Motor neuron (in vitro differentiated cells): ENCODE data around the gene RFT1. TPM values are rescaled to one million over a fixed set of nuclear protein-coding genes. Genes with fewer than 3 reads are reported as not detected.

Experiments used
- ATAC-seq, 8 experiments: fragments of 200-7000 bp; cut with Tn5 transposase; replicated peaks in 6 of 8; 2 replicates each; pipeline ENCODE4 v1.8.0; 2021; ENCODE audit warnings: mild to moderate bottlenecking in 8 of 8, moderate library complexity in 8 of 8
- H3K27ac ChIP-seq, 2 donors: fragments of 250-450 bp; sonication (Bioruptor Pico); 2 replicates each; pipeline ENCODE4 v1.9.0; 2021; ENCODE audit warnings: antibody characterized with exemption in 2 of 2, mild to moderate bottlenecking in 2 of 2, moderate library complexity in 1 of 2
- H3K4me1 ChIP-seq, 2 donors: fragments of 250-450 bp; sonication (Bioruptor Pico); replicated peaks in 1 of 2; 2 replicates each; pipeline ENCODE4 v1.6.1; 2021; ENCODE audit warnings: antibody characterized with exemption in 2 of 2, mild to moderate bottlenecking in 2 of 2, moderate library complexity in 1 of 2
- H3K4me3 ChIP-seq, 5 donors: fragments of 250-450 bp; sonication (Bioruptor Pico); 2 replicates each; pipeline ENCODE4 v1.9.0; 2021; ENCODE audit warnings: antibody characterized with exemption in 5 of 5, mild to moderate bottlenecking in 5 of 5, moderate library complexity in 4 of 5
- WGBS, 10 experiments: fragments of 450-650 bp; shearing (Covaris generic); methylation state at CpG; one replicate each; pipeline ENCODE4 v1.0.0; 2022; 5-methylcytosine and 5-hydroxymethylcytosine counted together
- in situ Hi-C, 9 experiments: fragments of 400-800 bp; cut with MboI; loops; one replicate each; pipeline ENCODE4 v1.15.0; 2021; ENCODE audit warnings: low sequenced_read_pairs in 9 of 9, low pct_unique_long_range_greater_than_20kb in 2 of 9; ENCODE audit not compliant: unreplicated experiment in 9 of 9
- total RNA-seq, 8 experiments: library from RNA; unstranded; fragments of 300-600 nt; gene quantifications; 2 replicates each; pipeline versions ENCODE4 v1.2.3 to v1.2.4, GENCODE V29; 2022

The RFT1 gene, protein sequence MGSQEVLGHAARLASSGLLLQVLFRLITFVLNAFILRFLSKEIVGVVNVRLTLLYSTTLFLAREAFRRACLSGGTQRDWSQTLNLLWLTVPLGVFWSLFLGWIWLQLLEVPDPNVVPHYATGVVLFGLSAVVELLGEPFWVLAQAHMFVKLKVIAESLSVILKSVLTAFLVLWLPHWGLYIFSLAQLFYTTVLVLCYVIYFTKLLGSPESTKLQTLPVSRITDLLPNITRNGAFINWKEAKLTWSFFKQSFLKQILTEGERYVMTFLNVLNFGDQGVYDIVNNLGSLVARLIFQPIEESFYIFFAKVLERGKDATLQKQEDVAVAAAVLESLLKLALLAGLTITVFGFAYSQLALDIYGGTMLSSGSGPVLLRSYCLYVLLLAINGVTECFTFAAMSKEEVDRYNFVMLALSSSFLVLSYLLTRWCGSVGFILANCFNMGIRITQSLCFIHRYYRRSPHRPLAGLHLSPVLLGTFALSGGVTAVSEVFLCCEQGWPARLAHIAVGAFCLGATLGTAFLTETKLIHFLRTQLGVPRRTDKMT
- total RNA-seq, result 10 to 100 TPM in 4 of 8 experiments, 1 to 10 TPM in 4; 6.7 to 26.6 (median 10.0) TPM

DNA sequence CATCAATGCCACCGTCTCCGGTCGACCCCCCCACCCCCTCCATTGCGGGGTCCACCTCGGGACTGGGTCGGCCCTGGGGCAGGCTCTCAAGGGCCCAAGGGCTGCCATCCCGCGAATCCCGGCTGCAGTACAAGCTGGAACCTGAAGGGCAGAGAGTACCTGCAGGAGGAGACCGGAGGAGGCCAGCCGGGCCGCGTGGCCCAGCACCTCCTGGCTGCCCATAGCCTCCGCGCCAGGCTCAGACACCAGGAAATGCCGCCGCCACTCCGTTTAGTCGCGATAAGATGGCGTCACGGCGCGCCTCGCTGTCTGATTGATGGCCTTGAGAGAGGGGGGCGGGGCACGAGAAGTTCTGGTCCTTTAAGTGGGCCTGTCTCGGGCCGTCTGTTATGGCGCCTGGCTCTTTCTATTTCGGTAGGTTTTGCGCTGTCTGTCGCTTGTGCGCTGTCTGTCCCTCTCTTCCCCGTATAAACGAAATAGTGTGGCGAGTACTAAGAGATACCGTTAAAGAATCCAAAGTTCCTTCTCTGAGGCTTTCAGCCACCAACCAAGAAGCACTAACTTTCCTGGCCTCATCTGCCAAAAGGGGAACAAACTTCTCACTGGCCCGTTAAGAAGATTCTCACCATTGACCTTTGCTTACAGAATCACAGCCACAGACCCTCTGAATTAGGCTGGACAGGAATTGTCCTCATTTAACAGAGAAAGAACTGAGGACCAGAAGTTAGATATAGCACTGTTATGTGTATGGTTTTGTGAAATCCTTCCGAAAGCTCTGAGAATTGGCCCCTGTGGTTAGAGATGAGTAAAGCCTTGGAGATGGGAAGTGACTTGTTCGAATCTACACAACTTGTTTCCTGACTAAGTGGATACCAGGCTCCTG, at the start of gene RFT1:
RFT1 (minus strand) TSS at position 257 of the 883 bp plus-strand sequence; CDS start at position 222, 35 bp downstream.
- ATAC-seq, result peak; percentile 91 to 96 (median 94)
- WGBS, 10 experiments, result 1 to 54% (median 4%) methylated on average over 3 to 31 of the region's 41 CpGs; no CpG with 5 or more reads in 3 of the 10 experiments
- in situ Hi-C loops, result loop anchor here in 1 of 9 experiments (10.0 kb wide), 1 partner anchor 64 kb away; no protein-coding TSS in a partner anchor
- Histone ChIP-seq H3K27ac (peak within 1 kb of the TSS; percentile 76 to 88), H3K4me1 (peaks cover 11% of the 10 kb centered on the region in 2 donors), H3K4me3 (peak within 1 kb of the TSS; percentile 80 to 93 (median 86))

DNA sequence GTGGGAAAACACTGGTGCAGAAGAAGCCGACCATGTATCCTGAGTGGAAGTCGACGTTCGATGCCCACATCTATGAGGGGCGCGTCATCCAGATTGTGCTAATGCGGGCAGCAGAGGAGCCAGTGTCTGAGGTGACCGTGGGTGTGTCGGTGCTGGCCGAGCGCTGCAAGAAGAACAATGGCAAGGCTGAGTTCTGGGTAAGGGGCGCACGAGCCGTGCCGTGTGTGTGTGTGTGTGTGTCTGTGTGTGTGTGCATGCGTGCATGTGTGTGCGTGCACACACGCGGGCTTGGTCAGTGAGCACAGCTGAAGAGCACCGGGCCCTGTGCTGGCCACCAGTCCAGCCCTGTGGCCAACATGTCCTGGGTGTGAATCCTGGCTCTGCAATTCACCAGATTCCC, 49.3 kb upstream of the RFT1 start:
- in situ Hi-C loops, result no loop called here
- no peak overlapping the region for H3K27ac ChIP-seq
- no peaks in the 10 kb centered on the region for H3K4me1 ChIP-seq
- 80 to 95% (median 87%) methylated on average over 1 to 4 of the region's 20 CpGs; no CpG with 5 or more reads in 6 of the 10 experiments for WGBS, 10 experiments
- H3K4me3 ChIP-seq, result no peak overlapping the region
- no peak for ATAC-seq

DNA sequence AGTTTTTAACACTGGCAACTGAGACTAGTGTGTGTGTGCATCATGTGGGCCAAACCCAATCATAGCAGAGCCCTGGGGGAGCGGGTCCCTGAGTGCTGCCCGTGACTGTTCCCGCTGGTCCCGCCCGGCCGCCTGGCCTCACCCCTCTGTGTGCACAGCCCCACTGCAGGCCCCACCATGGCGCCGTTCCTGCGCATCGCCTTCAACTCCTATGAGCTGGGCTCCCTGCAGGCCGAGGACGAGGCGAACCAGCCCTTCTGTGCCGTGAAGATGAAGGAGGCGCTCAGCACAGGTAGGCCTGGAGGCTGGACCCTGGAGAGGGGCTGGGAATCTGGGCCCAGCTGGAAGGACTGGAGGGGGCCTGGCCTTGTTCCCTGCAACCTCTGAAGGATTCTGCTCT, 48.0 kb upstream of the RFT1 start:
- in situ Hi-C loops, result no loop called here
- ATAC-seq, result no peak
- Histone ChIP-seq H3K27ac (no peak overlapping the region), H3K4me1 (no peaks in the 10 kb centered on the region), H3K4me3 (no peak overlapping the region)
- no CpG with 5 or more reads among the region's 15 CpGs for WGBS, 10 experiments

DNA sequence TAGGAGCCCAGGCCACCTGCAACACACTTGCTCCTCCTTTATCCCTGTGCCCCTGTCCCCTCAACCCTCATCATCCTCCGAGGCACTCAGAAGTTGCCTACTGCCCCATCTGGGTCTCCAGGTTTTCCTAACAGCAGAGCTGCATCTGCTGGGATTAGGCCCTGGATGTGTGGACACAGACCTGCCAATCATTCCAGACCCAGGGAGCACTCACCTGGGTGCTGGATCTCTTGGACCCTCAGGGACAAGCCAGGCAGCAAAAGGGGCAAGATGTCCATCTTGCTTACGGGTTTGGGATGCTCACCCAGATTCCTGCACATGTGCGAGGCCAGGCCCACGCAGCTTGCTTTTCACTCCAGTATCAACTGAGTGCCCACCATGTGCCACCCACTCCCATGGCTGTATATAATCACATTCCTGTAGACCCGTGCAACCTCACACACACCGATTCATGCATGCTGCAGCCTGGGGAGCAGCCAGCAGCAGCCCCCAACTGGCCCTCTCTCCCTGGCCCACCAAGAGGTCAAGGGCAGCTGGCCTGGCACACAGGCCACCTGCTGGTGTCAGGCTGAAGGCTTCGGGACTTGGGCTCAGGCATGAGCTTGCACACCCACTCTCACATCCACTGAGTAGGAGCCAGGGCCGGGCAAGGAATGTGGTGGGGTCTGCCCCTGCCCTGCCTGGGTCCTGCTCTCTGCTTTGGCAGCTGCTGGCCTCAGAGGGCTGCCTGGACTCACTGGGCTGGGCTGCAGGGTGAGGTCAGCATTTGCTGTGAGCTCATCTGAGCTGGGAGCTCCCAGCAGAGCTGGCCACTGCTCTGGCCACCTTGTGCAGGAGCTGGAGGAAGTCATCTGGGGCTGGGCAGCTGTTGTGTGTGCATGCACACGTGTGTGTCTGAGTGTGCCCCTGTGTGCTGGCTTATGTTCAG, 45.6 kb upstream of the RFT1 start:
- in situ Hi-C loops, result no loop called here
- 40 to 100% (median 85%) methylated on average over 1 to 5 of the region's 9 CpGs; no CpG with 5 or more reads in 1 of the 10 experiments for WGBS, 10 experiments
- Histone ChIP-seq H3K27ac (no peak overlapping the region), H3K4me3 (no peak overlapping the region), H3K4me1 (no peaks in the 10 kb centered on the region)
- peak in 7 of 8 experiments; percentile 42 to 89 (median 85) for ATAC-seq

DNA sequence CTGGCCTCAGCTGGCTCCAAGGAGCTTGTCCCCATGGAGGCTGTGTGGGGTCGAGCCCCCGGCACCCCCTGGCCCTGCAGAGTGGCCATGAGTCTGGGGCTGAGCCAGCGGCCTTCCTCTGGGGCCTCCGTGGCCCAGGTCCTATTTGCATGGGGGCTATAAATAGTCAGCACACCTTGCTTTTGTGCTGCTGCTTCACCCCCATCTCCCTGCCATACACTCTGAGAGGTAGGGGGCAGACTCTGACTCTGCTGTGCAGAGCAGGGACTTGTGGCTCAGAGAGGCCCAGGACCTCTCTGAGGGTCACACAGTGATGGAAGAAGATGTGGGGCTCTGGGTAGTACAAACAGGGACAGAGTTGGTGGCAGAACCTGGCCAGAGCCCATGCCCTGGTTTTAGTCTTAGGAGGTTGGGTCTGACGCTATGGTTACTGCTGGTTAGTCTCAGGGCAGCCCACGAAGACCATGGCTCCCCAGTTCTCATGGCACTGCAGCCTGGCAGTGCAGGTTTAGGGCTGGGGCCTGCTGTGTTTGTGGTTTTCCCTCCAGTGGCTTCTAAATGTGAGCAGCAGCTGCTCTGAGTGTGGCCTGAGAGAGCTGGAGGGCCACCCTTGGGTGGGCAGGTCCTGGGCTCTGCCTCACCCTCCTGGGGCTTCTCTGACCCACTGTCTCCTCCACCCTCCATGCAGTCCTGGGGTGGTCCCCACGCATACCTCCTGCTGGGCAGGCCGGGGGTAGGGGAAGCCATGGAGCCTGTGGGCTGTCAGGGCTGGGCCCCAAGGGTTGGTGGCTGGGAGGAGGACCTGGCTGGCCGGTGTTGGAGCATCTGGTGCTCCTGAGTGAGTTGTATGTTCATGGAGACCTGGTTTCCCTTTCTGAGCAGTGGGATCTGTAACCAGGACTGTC, 44.4 kb upstream of the RFT1 start:
- Histone ChIP-seq H3K4me3 (no peak overlapping the region), H3K4me1 (peaks cover 0 to 2% of the 10 kb centered on the region in 2 donors), H3K27ac (no peak overlapping the region)
- in situ Hi-C loops, result no loop called here
- no peak for ATAC-seq
- 10 to 90% (median 83%) methylated on average over 2 of the region's 9 CpGs; no CpG with 5 or more reads in 7 of the 10 experiments for WGBS, 10 experiments

DNA sequence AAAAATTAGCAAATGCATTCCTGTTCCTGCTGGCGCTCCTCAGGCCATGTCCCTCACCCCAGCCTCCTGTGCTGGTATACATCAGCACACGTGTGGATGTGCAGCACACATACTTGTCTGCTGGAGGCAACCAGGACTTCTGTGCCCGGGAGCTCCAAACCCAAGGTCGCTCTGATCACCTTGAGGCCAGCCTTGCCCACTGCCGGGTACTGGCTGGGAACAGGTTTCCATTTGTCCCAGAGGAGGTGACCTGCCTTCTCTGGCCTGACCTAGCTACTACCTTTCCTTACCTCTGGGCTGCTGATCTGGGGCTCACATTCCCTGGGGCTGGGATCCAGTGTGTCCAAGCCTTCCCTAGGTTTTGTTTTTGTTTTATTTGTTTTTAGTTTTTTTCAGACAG, 42.9 kb upstream of the RFT1 start:
- WGBS, 10 experiments, result 75 to 79% (median 75%) methylated on average over 2 to 3 of the region's 5 CpGs; no CpG with 5 or more reads in 7 of the 10 experiments
- peaks cover under 1 to 14% of the 10 kb centered on the region in 2 donors for H3K4me1 ChIP-seq
- H3K4me3 ChIP-seq, result no peak overlapping the region
- in situ Hi-C loops, result no loop called here
- no peak overlapping the region for H3K27ac ChIP-seq
- no peak for ATAC-seq

DNA sequence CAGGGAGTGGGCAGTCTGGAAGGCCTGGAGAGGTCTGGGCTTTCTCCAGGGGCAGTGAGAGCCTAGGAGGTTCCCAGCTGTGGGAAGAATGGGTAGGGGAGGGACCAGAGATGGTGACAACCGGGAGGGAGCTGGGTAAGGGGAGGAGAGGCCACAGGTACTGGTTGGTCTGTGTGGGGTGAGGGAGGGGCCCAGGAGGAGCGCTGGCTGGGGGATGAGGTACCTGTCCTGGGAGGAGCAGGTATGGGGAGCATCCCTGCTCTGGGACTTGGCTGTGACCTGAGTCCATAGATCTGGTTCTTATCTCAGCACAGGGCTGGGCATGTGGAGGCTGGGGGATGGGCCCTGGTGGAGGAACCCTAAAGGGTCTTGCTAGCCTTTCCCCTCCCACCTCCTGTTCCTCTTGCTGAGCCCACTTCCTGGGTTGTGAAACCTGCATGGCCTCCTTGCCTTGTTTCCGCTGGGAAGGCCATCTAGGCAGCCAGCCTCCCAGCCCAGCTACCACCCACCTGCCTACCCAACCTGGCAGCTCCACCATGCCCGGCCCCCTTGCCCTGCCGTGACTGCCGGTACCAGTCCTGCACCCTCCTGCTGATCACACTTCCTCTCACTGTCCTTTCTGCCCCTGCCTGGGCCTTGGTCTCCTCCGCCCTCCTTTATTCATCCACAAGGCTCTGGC, 41.7 kb upstream of the RFT1 start:
- Histone ChIP-seq H3K4me3 (no peak overlapping the region), H3K27ac (no peak overlapping the region), H3K4me1 (peaks cover 11 to 25% of the 10 kb centered on the region in 2 donors)
- 40 to 100% (median 71%) methylated on average over 1 to 3 of the region's 7 CpGs; no CpG with 5 or more reads in 7 of the 10 experiments for WGBS, 10 experiments
- no peak for ATAC-seq
- in situ Hi-C loops, result no loop called here

DNA sequence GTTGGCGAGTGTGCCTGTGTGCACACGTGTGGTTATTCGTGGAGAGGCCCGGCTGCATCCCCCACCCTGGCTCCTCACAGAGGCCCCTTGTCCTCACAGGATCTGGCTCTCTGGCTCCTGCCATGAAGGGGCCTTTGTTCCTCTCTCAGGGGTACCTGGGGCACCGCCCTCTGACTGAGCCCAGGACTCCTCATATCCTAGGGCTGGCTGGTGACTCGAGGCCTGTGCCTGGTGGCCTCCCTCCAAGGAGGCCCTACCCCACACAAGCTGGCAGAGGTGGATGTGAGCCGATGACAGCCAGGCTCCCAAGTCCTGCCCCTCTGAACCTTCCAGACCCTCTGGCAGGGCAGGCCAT, 40.8 kb upstream of the RFT1 start:
- ATAC-seq, result no peak
- Histone ChIP-seq H3K4me3 (no peak overlapping the region), H3K4me1 (peaks cover 14 to 29% of the 10 kb centered on the region in 2 donors), H3K27ac (no peak overlapping the region)
- in situ Hi-C loops, result no loop called here
- WGBS, 10 experiments, result 40 to 100% methylated on average over 1 of the region's 7 CpGs; no CpG with 5 or more reads in 8 of the 10 experiments

DNA sequence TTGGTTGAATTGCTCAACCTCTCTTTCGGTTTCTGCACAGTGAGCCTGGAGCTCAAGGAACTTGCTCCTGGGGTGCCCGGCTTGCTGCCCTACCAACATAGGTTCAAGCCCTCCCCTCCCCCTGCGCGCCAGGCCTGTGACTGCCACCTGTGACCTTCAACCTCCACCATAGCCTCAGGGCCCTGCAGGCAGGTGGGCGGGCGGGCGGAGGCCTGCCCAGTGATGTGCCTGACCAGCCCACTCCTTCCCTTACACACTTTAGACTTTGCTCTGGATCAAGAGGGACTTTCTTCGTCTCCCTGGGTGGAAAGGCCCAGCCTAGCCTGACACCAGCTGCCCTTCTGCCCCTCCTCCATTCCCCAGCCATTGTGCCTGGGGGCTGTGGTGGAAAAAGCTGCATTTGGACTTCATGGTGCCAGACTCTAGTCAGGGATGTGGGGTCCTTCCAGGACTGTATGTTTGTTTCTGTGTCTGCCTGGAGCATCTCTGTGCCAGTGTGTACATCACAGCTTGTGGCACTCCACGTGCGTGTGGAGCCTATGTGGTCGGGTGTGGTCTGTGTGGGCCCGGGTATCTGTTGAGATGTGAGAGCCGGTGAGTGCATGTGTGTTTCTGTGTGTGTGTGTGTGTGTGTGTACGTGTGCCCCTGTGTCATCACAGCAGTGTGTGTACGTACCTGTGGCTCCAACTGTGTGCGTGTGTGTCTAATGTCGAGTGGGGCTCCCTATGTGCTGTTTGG, 40.3 kb upstream of the RFT1 start:
- peaks cover 14 to 29% of the 10 kb centered on the region in 2 donors for H3K4me1 ChIP-seq
- H3K27ac ChIP-seq, result no peak overlapping the region
- in situ Hi-C loops, result no loop called here
- peak in 1 of 8 experiments; percentile 11 for ATAC-seq
- H3K4me3 ChIP-seq, result no peak overlapping the region
- 80 to 90% (median 82%) methylated on average over 2 to 4 of the region's 17 CpGs; no CpG with 5 or more reads in 7 of the 10 experiments for WGBS, 10 experiments

DNA sequence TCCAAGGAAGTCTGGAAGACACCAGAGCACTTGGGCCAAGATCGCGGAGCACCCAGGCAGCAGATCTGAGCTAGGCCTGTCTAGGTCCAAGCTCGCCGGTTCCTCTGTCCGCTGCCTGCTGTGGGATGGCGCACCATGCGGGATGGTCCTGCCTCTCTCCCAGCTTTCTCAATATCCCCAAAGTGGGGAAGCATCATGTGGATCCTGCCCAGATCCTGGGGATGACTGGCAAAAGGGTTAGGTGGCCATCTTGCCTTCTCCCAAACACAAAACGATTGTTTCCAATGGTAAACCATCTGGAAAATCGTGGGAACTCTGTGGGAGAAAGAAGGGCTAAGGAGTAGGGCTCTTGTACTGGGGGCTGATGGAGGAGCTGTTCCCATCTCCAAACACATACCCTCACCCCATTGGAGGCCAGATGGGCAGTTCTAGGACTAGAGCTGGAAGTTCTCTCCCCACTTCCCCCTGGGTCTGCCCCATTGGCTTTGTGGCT, 39.6 kb upstream of the RFT1 start:
- peaks cover 14 to 29% of the 10 kb centered on the region in 2 donors for H3K4me1 ChIP-seq
- WGBS, 10 experiments, result 60 to 100% (median 93%) methylated on average over 1 to 5 of the region's 9 CpGs; no CpG with 5 or more reads in 5 of the 10 experiments
- in situ Hi-C loops, result no loop called here
- no peak overlapping the region for H3K4me3 ChIP-seq
- ATAC-seq, result no peak
- H3K27ac ChIP-seq, result no peak overlapping the region
